ENCODE data around the gene NRXN3.

The NRXN3 gene

DNA sequence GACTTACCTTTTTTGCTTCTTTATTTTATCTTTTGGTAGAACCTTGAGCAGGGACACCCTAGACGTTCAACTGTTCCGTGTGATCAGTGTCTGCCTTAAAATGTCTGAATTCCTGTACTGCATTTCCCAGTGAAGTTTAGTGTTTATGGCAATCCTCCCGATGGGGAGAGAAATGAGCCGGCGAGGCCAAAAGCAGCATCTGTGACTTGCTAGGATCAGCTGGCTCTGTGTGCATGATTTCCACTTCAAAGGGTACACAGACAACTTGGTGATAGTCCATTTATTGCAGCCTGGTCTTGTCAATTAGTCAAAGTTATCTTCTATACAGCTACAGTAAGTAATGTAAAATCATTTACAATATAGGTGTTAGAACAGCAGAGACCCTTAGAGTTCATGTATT lies 1272.6 kb downstream of the NRXN3 start:
- Histone ChIP-seq H3K9ac (ENCODE audit: low read length in 5 of 5) (no peak overlapping the region), H3K4me3 (ENCODE audit: low read depth in 1 of 5, low read length in 5 of 5) (no peak overlapping the region), H3K4me1 (ENCODE audit: control insufficient read depth in 5 of 5, insufficient read depth in 5 of 5, low read length in 5 of 5) (no peaks in the 10 kb centered on the region), H3K27me3 (ENCODE audit: control insufficient read depth in 5 of 5, insufficient read depth in 4 of 5, low read length in 5 of 5) (no peaks in the 10 kb centered on the region), H3K9me3 (ENCODE audit: control insufficient read depth in 5 of 5, low read length in 5 of 5) (no peaks in the 10 kb centered on the region), H3K27ac (ENCODE audit: low read depth, low read length) (no peak overlapping the region), H3K36me3 (ENCODE audit: control insufficient read depth in 5 of 5, insufficient read depth in 5 of 5, low read length in 5 of 5) (no peaks in the 10 kb centered on the region)

DNA sequence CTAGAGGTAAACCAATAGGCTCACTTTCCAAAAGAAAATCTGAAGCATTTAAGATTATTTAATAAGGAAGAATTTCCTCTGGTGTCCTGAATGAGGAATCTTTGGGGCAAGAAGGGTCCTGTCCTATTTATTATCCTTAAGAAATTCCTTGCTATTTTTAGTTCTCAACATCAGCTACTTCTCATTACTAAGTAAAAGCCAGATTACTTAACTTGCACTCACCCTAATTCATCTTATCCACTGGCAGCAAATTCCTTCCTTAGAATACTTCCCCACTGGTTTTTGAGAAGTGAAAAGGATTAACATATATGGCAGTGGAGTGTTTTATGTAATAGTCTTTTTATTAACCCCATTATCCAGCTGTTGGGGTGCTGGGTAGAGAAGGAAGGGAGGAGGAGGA lies 1273.4 kb downstream of the NRXN3 start:
- H3K36me3 ChIP-seq (ENCODE audit: control insufficient read depth in 5 of 5, insufficient read depth in 5 of 5, low read length in 5 of 5), result no peaks in the 10 kb centered on the region
- H3K4me1 ChIP-seq (ENCODE audit: control insufficient read depth in 5 of 5, insufficient read depth in 5 of 5, low read length in 5 of 5), result no peaks in the 10 kb centered on the region
- no peak overlapping the region for H3K4me3 ChIP-seq (ENCODE audit: low read depth in 1 of 5, low read length in 5 of 5)
- no peaks in the 10 kb centered on the region for H3K27me3 ChIP-seq (ENCODE audit: control insufficient read depth in 5 of 5, insufficient read depth in 4 of 5, low read length in 5 of 5)
- no peak overlapping the region for H3K27ac ChIP-seq (ENCODE audit: low read depth, low read length)
- H3K9ac ChIP-seq (ENCODE audit: low read length in 5 of 5), result no peak overlapping the region
- no peaks in the 10 kb centered on the region for H3K9me3 ChIP-seq (ENCODE audit: control insufficient read depth in 5 of 5, low read length in 5 of 5)

DNA sequence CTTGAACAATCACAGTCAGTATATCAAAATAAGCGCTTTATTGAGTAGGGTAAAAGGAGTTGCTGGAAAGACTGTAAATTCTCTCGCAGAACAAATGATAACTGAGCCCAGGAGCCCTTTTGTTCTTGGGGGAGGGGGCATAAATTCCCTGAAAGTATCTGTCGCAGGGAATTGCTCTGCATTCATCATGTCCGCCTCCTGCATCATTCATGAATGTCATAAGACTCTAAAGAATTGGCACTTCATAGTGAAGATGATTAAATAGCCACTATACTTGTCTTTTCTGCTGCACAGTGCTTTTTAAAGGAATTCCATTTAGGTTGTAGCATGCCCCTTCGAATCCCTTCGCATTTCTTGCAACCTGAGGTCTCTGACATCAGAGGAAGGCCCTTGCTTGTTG lies 1278.8 kb downstream of the NRXN3 start:
- no peak overlapping the region for H3K4me3 ChIP-seq (ENCODE audit: low read depth in 1 of 5, low read length in 5 of 5)
- no peak overlapping the region for H3K27ac ChIP-seq (ENCODE audit: low read depth, low read length)
- no peaks in the 10 kb centered on the region for H3K4me1 ChIP-seq (ENCODE audit: control insufficient read depth in 5 of 5, insufficient read depth in 5 of 5, low read length in 5 of 5)
- H3K27me3 ChIP-seq (ENCODE audit: control insufficient read depth in 5 of 5, insufficient read depth in 4 of 5, low read length in 5 of 5), result peaks cover 0 to 3% (median 0%) of the 10 kb centered on the region in 5 donors
- H3K9me3 ChIP-seq (ENCODE audit: control insufficient read depth in 5 of 5, low read length in 5 of 5), result no peaks in the 10 kb centered on the region
- H3K36me3 ChIP-seq (ENCODE audit: control insufficient read depth in 5 of 5, insufficient read depth in 5 of 5, low read length in 5 of 5), result no peaks in the 10 kb centered on the region
- no peak overlapping the region for H3K9ac ChIP-seq (ENCODE audit: low read length in 5 of 5)

DNA sequence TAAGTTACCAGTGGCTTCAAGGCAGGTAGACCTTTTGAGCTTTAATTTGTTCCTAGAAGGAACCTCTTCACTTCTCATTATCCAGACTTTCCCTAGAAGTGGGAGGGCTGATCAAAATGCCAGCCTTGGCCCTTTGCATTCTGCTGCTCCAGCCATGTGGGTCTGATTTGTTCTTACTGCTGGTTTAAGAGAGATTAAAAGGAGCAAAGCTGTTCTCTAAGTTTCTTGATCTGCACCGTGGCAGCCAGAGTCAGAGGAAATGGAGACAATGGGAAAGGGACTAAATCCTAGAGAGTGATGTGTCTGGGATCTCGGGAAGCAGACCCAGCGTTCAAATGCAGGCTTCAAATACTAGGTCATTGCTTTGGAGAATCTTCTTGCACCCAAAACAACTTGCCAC lies 1281.4 kb downstream of the NRXN3 start:
- no peak overlapping the region for H3K9ac ChIP-seq (ENCODE audit: low read length in 5 of 5)
- no peaks in the 10 kb centered on the region for H3K36me3 ChIP-seq (ENCODE audit: control insufficient read depth in 5 of 5, insufficient read depth in 5 of 5, low read length in 5 of 5)
- H3K4me1 ChIP-seq (ENCODE audit: control insufficient read depth in 5 of 5, insufficient read depth in 5 of 5, low read length in 5 of 5), result no peaks in the 10 kb centered on the region
- no peaks in the 10 kb centered on the region for H3K9me3 ChIP-seq (ENCODE audit: control insufficient read depth in 5 of 5, low read length in 5 of 5)
- no peak overlapping the region for H3K27ac ChIP-seq (ENCODE audit: low read depth, low read length)
- peaks cover 0 to 3% (median 0%) of the 10 kb centered on the region in 5 donors for H3K27me3 ChIP-seq (ENCODE audit: control insufficient read depth in 5 of 5, insufficient read depth in 4 of 5, low read length in 5 of 5)
- H3K4me3 ChIP-seq (ENCODE audit: low read depth in 1 of 5, low read length in 5 of 5), result no peak overlapping the region

DNA sequence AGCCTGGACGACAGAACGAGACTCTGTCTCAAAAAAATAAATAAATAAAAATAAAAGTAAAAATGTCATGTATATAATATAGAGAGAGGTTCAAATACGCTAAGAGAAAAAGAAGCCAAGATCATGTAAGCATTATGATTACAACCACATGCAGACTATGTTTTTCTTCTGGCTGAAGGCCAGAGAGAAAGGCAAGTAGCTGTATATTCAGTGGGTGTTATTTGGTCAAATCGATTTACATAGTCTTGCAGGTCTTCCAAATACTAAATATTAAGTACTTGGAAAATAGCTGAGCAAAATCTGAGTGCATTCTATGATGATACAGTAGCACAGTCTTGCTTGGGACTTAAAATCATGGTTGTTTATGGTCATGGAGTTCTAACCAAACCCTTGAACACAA lies 1283.1 kb downstream of the NRXN3 start:
- Histone ChIP-seq H3K4me1 (ENCODE audit: control insufficient read depth in 5 of 5, insufficient read depth in 5 of 5, low read length in 5 of 5) (no peaks in the 10 kb centered on the region), H3K36me3 (ENCODE audit: control insufficient read depth in 5 of 5, insufficient read depth in 5 of 5, low read length in 5 of 5) (no peaks in the 10 kb centered on the region), H3K27me3 (ENCODE audit: control insufficient read depth in 5 of 5, insufficient read depth in 4 of 5, low read length in 5 of 5) (peaks cover 0 to 3% (median 0%) of the 10 kb centered on the region in 5 donors), H3K9me3 (ENCODE audit: control insufficient read depth in 5 of 5, low read length in 5 of 5) (no peaks in the 10 kb centered on the region), H3K9ac (ENCODE audit: low read length in 5 of 5) (no peak overlapping the region), H3K27ac (ENCODE audit: low read depth, low read length) (no peak overlapping the region), H3K4me3 (ENCODE audit: low read depth in 1 of 5, low read length in 5 of 5) (no peak overlapping the region)

DNA sequence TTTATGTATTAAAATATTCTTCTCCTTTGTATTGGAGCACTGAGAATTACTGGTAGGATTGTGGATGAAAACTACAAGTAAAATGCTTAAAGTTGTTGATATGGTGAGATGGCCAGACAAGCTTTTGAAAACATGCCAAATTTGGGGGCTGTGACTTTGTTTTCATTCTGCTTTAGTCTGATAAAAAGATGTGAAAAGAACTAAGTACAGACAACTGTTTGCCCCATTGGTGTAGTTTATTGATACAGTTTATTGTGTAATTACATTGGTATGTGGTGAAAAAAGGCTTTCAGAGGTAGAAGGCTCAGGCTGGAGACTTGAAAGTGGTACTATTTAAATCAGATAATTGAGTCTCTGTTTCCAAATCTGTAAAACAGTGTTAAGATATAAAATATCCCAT lies 1294.3 kb downstream of the NRXN3 start:
- Histone ChIP-seq H3K9ac (ENCODE audit: low read length in 5 of 5) (no peak overlapping the region), H3K27ac (ENCODE audit: low read depth, low read length) (no peak overlapping the region), H3K4me3 (ENCODE audit: low read depth in 1 of 5, low read length in 5 of 5) (no peak overlapping the region), H3K36me3 (ENCODE audit: control insufficient read depth in 5 of 5, insufficient read depth in 5 of 5, low read length in 5 of 5) (no peaks in the 10 kb centered on the region), H3K4me1 (ENCODE audit: control insufficient read depth in 5 of 5, insufficient read depth in 5 of 5, low read length in 5 of 5) (no peaks in the 10 kb centered on the region), H3K27me3 (ENCODE audit: control insufficient read depth in 5 of 5, insufficient read depth in 4 of 5, low read length in 5 of 5) (no peaks in the 10 kb centered on the region), H3K9me3 (ENCODE audit: control insufficient read depth in 5 of 5, low read length in 5 of 5) (no peaks in the 10 kb centered on the region)

DNA sequence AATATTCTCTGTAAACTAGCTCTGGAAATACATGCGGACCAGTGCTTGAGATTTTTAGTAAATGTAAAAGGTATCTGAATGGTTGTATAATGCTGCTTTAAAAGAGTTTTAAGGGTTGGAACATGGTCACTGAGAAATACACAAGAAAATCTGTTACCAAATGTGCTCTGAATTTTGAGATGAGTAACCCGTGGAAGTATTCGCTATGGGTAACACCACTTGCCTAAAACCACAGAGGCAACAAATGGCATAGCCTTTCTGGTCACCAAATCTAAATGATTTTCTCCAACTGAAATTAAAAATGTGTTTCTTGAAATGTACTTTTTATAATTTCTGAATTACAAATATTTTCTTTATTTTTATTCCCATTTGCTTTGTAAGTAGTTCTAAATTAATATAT lies 1295.5 kb downstream of the NRXN3 start:
- no peaks in the 10 kb centered on the region for H3K4me1 ChIP-seq (ENCODE audit: control insufficient read depth in 5 of 5, insufficient read depth in 5 of 5, low read length in 5 of 5)
- no peaks in the 10 kb centered on the region for H3K27me3 ChIP-seq (ENCODE audit: control insufficient read depth in 5 of 5, insufficient read depth in 4 of 5, low read length in 5 of 5)
- no peak overlapping the region for H3K4me3 ChIP-seq (ENCODE audit: low read depth in 1 of 5, low read length in 5 of 5)
- H3K27ac ChIP-seq (ENCODE audit: low read depth, low read length), result no peak overlapping the region
- H3K9me3 ChIP-seq (ENCODE audit: control insufficient read depth in 5 of 5, low read length in 5 of 5), result no peaks in the 10 kb centered on the region
- H3K9ac ChIP-seq (ENCODE audit: low read length in 5 of 5), result no peak overlapping the region
- H3K36me3 ChIP-seq (ENCODE audit: control insufficient read depth in 5 of 5, insufficient read depth in 5 of 5, low read length in 5 of 5), result no peaks in the 10 kb centered on the region

DNA sequence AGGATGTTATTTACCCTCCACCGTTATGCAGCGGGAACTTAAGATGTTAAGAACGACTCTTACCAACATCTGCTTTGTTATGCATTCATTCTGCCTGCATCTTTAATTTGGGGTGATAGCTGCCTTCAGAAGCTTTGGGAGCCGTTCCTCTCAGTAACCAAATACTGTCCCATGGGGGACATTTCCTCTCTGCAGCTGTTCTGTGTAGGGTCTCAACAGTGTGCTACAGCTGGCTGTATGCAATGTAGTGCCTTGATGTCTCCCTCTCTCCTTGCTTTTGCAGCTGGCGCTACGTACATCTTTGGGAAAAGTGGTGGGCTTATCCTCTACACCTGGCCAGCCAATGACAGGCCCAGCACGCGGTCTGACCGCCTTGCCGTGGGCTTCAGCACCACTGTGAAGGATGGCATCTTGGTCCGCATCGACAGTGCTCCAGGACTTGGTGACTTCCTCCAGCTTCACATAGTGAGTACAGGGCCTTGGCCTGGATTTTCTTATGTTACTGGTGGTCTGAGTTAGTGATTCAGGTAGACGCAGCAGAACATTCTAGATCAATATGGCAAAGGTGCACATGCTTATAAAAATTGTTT lies 1296.9 kb downstream of the NRXN3 start:
- Histone ChIP-seq H3K4me3 (ENCODE audit: low read depth in 1 of 5, low read length in 5 of 5) (no peak overlapping the region), H3K36me3 (ENCODE audit: control insufficient read depth in 5 of 5, insufficient read depth in 5 of 5, low read length in 5 of 5) (no peaks in the 10 kb centered on the region), H3K27ac (ENCODE audit: low read depth, low read length) (no peak overlapping the region), H3K9ac (ENCODE audit: low read length in 5 of 5) (no peak overlapping the region), H3K27me3 (ENCODE audit: control insufficient read depth in 5 of 5, insufficient read depth in 4 of 5, low read length in 5 of 5) (no peaks in the 10 kb centered on the region), H3K9me3 (ENCODE audit: control insufficient read depth in 5 of 5, low read length in 5 of 5) (no peaks in the 10 kb centered on the region), H3K4me1 (ENCODE audit: control insufficient read depth in 5 of 5, insufficient read depth in 5 of 5, low read length in 5 of 5) (no peaks in the 10 kb centered on the region)

DNA sequence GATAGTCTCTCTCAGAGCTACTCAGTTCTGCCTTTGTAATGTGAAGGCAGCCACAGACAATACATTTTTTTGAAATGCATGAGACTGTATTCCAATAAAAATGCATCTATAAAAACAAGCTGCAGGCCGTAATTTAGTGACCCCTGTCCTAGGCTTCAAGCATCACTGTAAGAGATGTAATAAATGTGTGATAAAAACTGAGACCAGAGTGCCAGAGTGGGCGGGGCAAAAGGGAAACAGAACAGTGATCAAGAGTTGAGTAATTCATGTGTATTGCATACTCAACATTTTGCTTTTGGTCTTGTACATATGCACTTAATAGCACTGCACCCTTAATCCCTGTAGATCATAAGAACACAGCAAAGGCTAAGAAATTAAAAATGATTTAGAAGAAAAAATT lies 1297.7 kb downstream of the NRXN3 start:
- no peak overlapping the region for H3K27ac ChIP-seq (ENCODE audit: low read depth, low read length)
- no peaks in the 10 kb centered on the region for H3K36me3 ChIP-seq (ENCODE audit: control insufficient read depth in 5 of 5, insufficient read depth in 5 of 5, low read length in 5 of 5)
- no peaks in the 10 kb centered on the region for H3K9me3 ChIP-seq (ENCODE audit: control insufficient read depth in 5 of 5, low read length in 5 of 5)
- no peak overlapping the region for H3K9ac ChIP-seq (ENCODE audit: low read length in 5 of 5)
- no peaks in the 10 kb centered on the region for H3K4me1 ChIP-seq (ENCODE audit: control insufficient read depth in 5 of 5, insufficient read depth in 5 of 5, low read length in 5 of 5)
- H3K27me3 ChIP-seq (ENCODE audit: control insufficient read depth in 5 of 5, insufficient read depth in 4 of 5, low read length in 5 of 5), result no peaks in the 10 kb centered on the region
- no peak overlapping the region for H3K4me3 ChIP-seq (ENCODE audit: low read depth in 1 of 5, low read length in 5 of 5)

DNA sequence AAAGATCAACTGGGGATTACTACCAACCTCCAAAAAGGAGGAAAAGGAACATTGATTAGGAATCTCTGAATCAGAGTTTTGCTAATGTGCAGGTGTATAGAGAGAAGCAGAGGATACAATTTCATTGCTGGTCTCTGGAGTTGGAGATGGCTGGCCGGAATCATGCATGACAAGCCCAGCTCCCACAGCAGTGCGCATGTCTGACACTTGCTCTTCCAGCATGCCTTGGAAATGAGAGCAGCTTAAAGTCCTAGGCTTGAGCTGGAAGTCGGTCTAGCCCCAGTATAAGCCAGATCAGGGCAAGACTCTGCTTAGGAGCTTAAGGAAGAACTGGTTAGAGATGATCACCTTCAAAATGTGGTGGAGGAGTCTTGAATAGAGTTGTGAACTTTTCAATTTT lies 1298.3 kb downstream of the NRXN3 start:
- Histone ChIP-seq H3K27ac (ENCODE audit: low read depth, low read length) (no peak overlapping the region), H3K4me1 (ENCODE audit: control insufficient read depth in 5 of 5, insufficient read depth in 5 of 5, low read length in 5 of 5) (no peaks in the 10 kb centered on the region)

DNA sequence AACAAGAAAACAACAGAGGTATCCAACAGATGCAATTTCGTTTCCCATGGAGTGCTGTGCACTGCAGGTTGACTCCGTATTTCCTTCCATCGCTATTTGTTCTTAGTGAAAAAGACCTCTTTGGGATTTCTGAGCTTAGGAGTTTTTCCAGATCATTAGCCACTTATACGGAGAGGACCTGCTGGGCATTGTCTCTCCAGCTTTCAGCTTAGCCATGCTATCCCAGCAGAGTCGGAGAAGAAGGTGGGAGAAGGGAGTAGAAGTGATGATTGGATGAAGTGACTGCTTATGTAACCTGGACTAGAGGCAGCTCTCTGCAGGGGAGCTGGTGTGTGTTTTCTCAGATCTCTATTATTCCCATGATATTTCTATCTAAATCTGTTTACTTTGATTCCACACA lies 1303.5 kb downstream of the NRXN3 start:
- Histone ChIP-seq H3K9ac (ENCODE audit: low read length in 5 of 5) (no peak overlapping the region), H3K36me3 (ENCODE audit: control insufficient read depth in 5 of 5, insufficient read depth in 5 of 5, low read length in 5 of 5) (no peaks in the 10 kb centered on the region), H3K4me1 (ENCODE audit: control insufficient read depth in 5 of 5, insufficient read depth in 5 of 5, low read length in 5 of 5) (no peaks in the 10 kb centered on the region), H3K9me3 (ENCODE audit: control insufficient read depth in 5 of 5, low read length in 5 of 5) (no peaks in the 10 kb centered on the region), H3K27ac (ENCODE audit: low read depth, low read length) (no peak overlapping the region), H3K4me3 (ENCODE audit: low read depth in 1 of 5, low read length in 5 of 5) (no peak overlapping the region), H3K27me3 (ENCODE audit: control insufficient read depth in 5 of 5, insufficient read depth in 4 of 5, low read length in 5 of 5) (no peaks in the 10 kb centered on the region)

More for the DNA sequence above, 1298.3 kb downstream of the NRXN3 start:
- H3K9me3 ChIP-seq (ENCODE audit: control insufficient read depth in 5 of 5, low read length in 5 of 5), result no peaks in the 10 kb centered on the region
- no peak overlapping the region for H3K9ac ChIP-seq (ENCODE audit: low read length in 5 of 5)
- no peaks in the 10 kb centered on the region for H3K36me3 ChIP-seq (ENCODE audit: control insufficient read depth in 5 of 5, insufficient read depth in 5 of 5, low read length in 5 of 5)
- no peak overlapping the region for H3K4me3 ChIP-seq (ENCODE audit: low read depth in 1 of 5, low read length in 5 of 5)
- H3K27me3 ChIP-seq (ENCODE audit: control insufficient read depth in 5 of 5, insufficient read depth in 4 of 5, low read length in 5 of 5), result no peaks in the 10 kb centered on the region
